GM12872 (cell line): ENCODE measurements around the gene ABHD4.

ENCODE experiments used
- TF ChIP-seq, protein P1 (sequence below): IDR thresholded peaks from 3 replicates; pipeline ENCODE4 v1.5.1; 2011; ENCODE audit warnings: low read depth, mild to moderate bottlenecking, low read length, moderate library complexity; ENCODE audit not compliant: insufficient read depth

The ABHD4 gene

DNA sequence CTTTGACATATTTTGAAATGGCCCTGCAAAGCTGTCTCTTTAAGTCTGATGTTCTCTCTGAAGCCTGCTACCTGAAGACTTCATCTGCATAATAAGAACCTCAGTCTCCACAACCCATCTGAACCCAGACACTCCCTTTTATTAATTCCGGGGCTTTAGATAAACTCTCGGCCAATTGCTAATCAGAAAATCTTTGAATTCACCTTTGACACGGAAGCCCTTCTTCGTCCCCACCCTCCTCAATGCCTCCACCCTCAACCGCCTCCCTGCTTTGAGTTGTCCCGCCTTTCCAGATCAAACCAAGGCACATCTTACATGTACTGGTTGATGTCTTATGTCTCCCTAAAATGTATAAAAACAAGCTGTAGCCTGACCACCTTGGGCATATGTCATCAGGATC is 28.5 kb downstream of the ABHD4 start:
- TF ChIP-seq, protein P1, sequence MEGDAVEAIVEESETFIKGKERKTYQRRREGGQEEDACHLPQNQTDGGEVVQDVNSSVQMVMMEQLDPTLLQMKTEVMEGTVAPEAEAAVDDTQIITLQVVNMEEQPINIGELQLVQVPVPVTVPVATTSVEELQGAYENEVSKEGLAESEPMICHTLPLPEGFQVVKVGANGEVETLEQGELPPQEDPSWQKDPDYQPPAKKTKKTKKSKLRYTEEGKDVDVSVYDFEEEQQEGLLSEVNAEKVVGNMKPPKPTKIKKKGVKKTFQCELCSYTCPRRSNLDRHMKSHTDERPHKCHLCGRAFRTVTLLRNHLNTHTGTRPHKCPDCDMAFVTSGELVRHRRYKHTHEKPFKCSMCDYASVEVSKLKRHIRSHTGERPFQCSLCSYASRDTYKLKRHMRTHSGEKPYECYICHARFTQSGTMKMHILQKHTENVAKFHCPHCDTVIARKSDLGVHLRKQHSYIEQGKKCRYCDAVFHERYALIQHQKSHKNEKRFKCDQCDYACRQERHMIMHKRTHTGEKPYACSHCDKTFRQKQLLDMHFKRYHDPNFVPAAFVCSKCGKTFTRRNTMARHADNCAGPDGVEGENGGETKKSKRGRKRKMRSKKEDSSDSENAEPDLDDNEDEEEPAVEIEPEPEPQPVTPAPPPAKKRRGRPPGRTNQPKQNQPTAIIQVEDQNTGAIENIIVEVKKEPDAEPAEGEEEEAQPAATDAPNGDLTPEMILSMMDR = no peak

DNA sequence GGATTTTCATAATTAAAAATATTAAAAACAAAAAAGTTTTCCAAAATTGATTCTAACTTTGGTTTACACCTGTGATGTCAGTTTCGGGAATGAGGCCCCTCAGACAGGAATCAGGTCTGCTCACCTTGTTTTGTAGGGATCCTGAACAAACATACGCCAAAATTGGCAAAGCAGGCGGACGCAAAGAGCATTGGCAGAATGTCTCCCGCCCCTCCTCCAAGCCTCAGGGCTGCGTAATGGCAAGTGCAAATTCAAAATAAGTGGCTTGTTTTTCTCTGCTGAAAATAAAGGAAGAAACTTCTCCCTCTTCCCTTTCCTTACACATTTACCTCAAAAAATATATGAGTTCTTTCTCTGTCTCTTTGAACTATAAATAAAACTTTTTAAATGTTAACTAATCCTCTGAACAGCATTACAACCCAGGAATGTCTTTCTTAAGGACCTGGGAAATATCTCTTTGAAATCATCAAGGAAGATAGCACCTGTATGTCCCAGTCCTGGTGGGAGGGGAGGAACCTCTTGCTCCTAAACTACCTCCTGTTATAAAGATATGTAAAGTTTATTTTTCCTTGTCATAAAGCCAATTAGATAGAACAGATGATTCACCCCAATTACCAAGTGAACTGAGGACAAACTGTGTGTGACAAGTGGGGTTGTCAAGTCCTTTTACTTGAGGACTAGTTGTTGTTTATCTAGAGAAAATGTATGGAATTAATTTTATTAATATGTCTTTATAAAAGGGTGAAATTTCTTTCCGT is 29.6 kb downstream of the ABHD4 start:
- TF ChIP-seq, protein P1 = no peak

DNA sequence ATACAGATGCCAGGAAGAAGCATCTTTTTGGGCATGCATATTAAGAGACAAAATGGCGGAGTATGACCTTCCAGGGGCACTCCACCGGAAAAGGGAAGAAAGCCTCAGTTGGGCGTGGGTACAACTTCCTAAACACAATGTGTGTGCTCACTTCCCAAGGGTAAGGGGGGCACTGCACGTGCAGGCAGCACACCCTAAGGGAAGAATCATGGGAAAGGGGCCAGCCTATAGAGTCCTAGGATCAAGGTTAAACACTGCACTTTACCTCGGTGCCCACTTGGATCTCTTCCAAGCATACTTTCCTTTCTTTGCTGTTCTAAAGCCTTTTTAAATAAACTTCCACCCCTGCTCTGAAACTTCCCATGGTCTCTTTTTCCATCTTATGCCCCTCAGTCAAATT is 31.3 kb downstream of the ABHD4 start:
- TF ChIP-seq, protein P1 = no peak

DNA sequence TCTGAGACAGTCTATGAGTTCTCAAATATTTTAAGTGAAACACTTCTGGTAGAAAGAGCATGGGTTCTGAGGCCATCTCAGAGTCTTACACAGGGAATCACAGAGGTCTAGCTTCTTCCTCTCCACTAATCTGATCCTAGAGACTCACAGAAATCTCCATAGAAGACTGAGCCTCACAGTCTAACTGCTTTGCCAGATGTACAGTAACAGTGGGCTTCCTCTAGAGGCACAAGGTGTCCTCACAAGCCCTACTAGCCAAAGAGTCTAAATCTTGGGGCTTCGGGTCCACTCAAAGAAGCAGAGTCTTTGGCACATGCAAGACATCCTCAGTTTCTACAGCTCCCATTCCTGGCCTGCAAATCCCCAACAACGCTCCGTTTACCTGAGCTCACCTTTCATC is 32.0 kb downstream of the ABHD4 start:
- TF ChIP-seq, protein P1 = no peak

DNA sequence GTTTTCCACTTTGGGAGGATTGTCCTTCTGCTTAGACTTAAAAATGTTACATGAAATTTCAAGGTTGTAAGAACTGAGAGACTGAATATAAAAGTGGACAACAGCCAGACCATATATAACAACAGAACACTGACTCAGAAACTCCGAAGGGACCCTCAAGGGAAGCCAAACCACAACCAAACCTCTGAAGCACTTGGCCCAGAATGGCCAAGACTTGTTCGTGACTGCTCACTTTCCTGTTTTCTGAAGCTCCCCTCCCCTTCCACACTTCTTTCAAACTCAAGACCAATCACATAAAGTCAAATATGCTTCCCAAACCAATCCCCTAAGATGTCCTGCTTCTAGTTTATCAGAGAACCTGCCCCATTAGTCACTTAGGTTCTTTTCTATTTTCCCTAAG is 32.4 kb downstream of the ABHD4 start:
- TF ChIP-seq, protein P1 = no peak

DNA sequence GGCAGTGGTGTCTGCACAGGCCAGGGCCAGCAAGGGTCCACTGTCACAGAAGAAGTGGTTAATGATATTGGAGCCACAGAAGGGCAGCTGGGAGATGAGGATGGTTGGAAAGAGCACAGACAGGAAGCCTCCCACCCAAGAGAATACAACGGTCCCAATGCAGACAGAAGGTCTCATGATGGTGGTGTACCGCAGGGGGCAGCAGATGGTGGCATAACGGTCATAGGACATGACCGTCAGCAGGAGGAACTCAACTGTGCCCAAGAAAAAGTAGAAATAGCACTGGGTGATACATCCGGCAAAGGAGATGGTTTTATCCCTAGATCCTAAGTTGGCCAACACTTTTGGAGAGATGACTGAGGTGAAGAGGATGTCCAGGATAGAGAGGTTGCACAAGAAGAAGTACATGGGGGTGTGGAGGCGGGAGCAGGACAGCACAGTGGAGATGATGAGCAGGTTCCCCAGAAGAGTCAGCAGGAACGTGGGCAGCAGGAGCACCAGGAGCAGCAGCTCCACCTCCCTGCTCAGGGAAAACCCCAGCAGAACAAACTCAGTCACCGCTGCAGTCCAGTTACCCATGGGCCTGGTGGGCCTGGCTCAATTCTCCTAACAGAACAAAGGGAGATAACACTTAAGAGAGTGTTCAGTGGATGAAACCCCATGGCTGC is 36.3 kb downstream of the ABHD4 start:
- TF ChIP-seq, protein P1 = no peak

DNA sequence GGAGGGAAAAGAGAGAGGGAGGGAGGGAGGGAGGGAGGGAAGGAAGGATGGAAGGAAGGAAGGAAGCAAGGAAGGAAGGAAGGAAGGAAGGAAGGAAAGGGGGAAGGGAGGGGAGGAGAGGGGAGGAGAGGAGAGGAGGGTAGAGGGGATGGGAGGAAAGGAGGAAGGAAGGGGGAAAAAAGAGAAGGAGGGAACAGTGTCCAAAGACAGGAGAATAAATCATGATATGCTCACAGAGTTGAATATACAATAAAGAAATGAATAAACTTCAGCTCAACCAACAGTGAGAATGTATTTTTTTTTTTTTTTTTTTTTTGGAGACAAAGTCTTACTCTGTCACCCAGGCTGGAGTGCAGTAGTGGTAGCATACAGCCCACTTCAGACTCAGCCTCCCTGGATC is 42.1 kb downstream of the ABHD4 start:
- TF ChIP-seq, protein P1 = no peak
